Transverse colon (tissue), 4 donors: Measurements from ENCODE around the gene CERK. TPM values are rescaled to one million over a fixed set of nuclear protein-coding genes. Genes with fewer than 3 reads are reported as not detected.

Experiments used
- DNase-seq: peaks from one replicate; pipeline ENCODE4 v3.0.0-alpha.2; 2019
- H3K27ac ChIP-seq, 4 donors: fragments of 200-600 bp; sonication (generic); 2 replicates each; pipeline ENCODE4 v1.5.1; 2016 to 2018; ENCODE audit warnings: inconsistent platforms in 4 of 4
- H3K27me3 ChIP-seq: fragments of 200-600 bp; sonication (generic); 2 replicates; pipeline ENCODE4 v1.5.1; 2017; ENCODE audit warnings: inconsistent platforms
- H3K36me3 ChIP-seq, 4 donors: fragments of 200-600 bp; sonication (generic); 2 replicates each; pipeline ENCODE4 v1.5.1; 2017 to 2019; ENCODE audit warnings: inconsistent platforms in 4 of 4
- H3K4me1 ChIP-seq, 4 donors: fragments of 200-600 bp; sonication (generic); 2 replicates each; pipeline ENCODE4 v1.5.1; 2017 to 2020; ENCODE audit warnings: inconsistent platforms in 4 of 4
- H3K4me3 ChIP-seq, 4 donors: fragments of 200-600 bp; sonication (generic); 1 replicate in 1 of 4; 2 replicates in 3 of 4; pipeline versions ENCODE4 v1.5.1 to v1.6.1; 2017 to 2019; ENCODE audit warnings: inconsistent platforms in 4 of 4
- H3K9me3 ChIP-seq, 2 donors: fragments of 200-600 bp; sonication (generic); 2 replicates each; pipeline ENCODE4 v1.5.1; 2017 to 2019; ENCODE audit warnings: inconsistent platforms in 2 of 2
- CTCF ChIP-seq, 5 experiments: fragments of 200-600 bp in 3 of 5; fragments of 450-650 bp in 2 of 5; sonication (generic) in 3 of 5; IDR thresholded peaks; 1 replicate in 2 of 5; 2 replicates in 3 of 5; pipeline ENCODE4 v1.5.1; 2016 to 2017; ENCODE audit warnings: antibody characterized with exemption in 5 of 5, inconsistent platforms in 3 of 5, mild to moderate bottlenecking in 2 of 5, moderate library complexity in 1 of 5
- EP300 ChIP-seq: sonication (generic); formaldehyde crosslinking; IDR thresholded peaks from one replicate; pipeline ENCODE4 v1.6.1; 2017; ENCODE audit warnings: antibody characterized with exemption, low read depth
- POLR2A ChIP-seq: fragments of 450-650 bp; IDR thresholded peaks from one replicate; pipeline ENCODE4 v1.6.1; 2016; ENCODE audit warnings: antibody characterized with exemption, mild to moderate bottlenecking, moderate library complexity
- POLR2AphosphoS5 ChIP-seq, 3 donors: sonication (generic); formaldehyde crosslinking; IDR thresholded peaks; one replicate each; pipeline ENCODE4 v1.6.1; 2016; ENCODE audit warnings: antibody characterized with exemption in 3 of 3
- WGBS, 2 donors: methylation state at CpG; one replicate each; pipeline ENCODE4 v1.1.5; 2018; ENCODE audit warnings: low coverage in 1 of 2; 5-methylcytosine and 5-hydroxymethylcytosine counted together
- in situ Hi-C, 4 donors: fragments of 200-750 bp; cut with MboI; loops; one replicate each; pipeline versions ENCODE4 v1.15.0 to v1.15.1; 2017; ENCODE audit warnings: low sequenced_read_pairs in 3 of 4, low pct_ligation_motif_present in 1 of 4, low pct_unique_long_range_greater_than_20kb in 1 of 4
- intact Hi-C: fragments of 100-400 bp; cut with DNase I; formaldehyde crosslinking; loops from one replicate; pipeline ENCODE4 v1.15.1; 2023; ENCODE audit warnings: low total_unique reads
- total RNA-seq, 4 donors: library from RNA; depleted of rRNA; stranded (reverse); fragments of >200 nt; gene quantifications; one replicate each; pipeline ENCODE4 v1.1.0, GENCODE V29; 2016

The CERK gene
- total RNA-seq, 4 donors from 2014 or later: 13.7 to 72.2 (median 63.5) TPM

DNA sequence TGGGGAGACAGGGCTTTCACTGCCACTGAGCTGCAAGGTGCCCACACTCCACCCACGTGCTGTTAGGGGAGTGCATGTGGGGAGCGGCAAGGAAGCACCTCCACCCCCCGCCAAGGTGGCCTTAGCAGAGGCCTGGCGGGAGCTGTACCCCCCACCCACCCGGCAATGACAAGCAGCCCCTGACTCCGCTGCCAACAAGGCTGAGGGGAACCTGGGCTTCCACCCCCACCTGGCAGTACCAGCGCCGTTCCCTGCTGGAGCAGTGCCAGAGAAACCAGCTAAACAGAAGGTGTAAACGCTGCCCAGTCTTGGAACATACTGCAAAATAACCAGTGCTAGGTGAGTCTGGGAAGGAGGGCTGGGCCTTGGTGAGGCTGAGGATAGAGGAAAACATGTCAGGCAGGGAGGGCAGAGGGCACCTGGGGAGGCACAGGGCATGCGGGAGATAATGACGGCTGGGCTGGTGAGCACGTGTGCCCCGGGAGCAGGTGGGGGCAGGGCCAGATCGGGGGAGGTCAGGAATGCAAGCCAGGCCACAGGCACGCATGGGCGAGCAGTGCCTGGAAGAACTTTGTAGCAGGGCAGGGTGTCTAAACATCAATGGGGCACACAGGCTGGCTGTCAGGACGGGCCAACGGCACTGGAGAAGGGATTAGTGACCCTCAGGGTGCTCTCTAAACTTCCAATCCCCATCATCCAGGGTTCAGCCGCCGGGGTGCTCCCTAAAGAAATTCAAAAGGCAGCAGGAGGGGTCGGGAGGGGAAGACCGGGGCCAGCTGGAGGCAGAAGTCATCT is 6.6 kb downstream of the CERK start:
- H3K4me3 ChIP-seq: no peak overlapping the region

DNA sequence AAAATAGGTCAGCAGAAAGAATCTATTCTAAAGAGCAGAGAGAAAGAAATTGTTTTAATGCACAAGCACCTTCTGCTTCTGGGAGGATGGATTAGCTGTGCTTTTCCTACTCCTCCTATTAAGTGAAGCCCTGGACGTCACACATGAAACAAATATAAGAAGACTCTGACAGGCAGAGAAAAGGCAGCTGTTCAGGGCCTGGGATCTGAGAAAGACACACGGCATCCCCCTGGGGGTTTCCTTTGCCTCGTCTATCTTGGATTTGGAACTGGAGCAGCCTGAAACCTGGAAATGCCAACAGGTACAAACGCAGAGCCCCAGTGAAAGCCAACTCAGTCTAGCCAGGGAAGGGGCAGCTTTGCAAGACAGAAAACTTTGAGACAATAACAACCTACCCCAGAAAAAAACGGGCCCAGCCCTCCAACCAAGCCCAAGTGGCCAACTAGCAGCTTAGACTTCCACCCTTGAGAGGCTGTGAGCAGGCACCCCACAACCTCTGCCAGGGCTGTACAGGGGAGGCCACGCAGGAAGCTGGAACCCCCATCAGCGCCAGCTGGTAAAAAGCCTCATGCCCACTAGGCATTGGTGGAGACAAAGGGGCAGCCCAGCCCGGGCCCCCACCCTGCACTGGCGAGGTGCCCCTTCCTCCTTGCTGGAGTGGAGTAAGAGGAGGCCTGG is 7.3 kb downstream of the CERK start:
- TF ChIP-seq POLR2AphosphoS5 (IDR thresholded peaks at IDR 0.05): no peak
- no peak for TF ChIP-seq CTCF (IDR thresholded peaks at IDR 0.05)
- no peak for TF ChIP-seq EP300
- no peak for TF ChIP-seq POLR2A
- 54% methylated on average over 8 of the region's 9 CpGs; no CpG with 5 or more reads in 1 of the 2 donors for WGBS, 2 donors
- in situ Hi-C loops: loop anchor here in 1 of 4 donors (25.0 kb wide), 1 partner anchor 168 kb away; no protein-coding TSS in a partner anchor
- H3K27me3 ChIP-seq: no peaks in the 10 kb centered on the region
- H3K4me3 ChIP-seq: no peak overlapping the region
- intact Hi-C loops: no loop called here
- no peaks in the 10 kb centered on the region for H3K9me3 ChIP-seq
- peaks cover 22 to 92% (median 49%) of the 10 kb centered on the region in 4 donors for H3K4me1 ChIP-seq
- H3K36me3 ChIP-seq: no peaks in the 10 kb centered on the region
- peak overlapping the region; percentile 32 to 68 (median 61) for H3K27ac ChIP-seq
- no peak for DNase-seq

More for the DNA sequence above, 6.6 kb downstream of the CERK start:
- intact Hi-C loops: no loop called here
- 49% methylated on average over 22 of the region's 22 CpGs; no CpG with 5 or more reads in 1 of the 2 donors for WGBS, 2 donors
- Histone ChIP-seq H3K27ac (peak overlapping the region; percentile 32 to 68 (median 61)), H3K36me3 (no peaks in the 10 kb centered on the region), H3K4me1 (peaks cover 28 to 93% (median 55%) of the 10 kb centered on the region in 4 donors), H3K9me3 (no peaks in the 10 kb centered on the region), H3K27me3 (no peaks in the 10 kb centered on the region)
- in situ Hi-C loops: loop anchor here in 1 of 4 donors (25.0 kb wide), 1 partner anchor 169 kb away; no protein-coding TSS in a partner anchor
- DNase-seq: peak; percentile 79
- TF ChIP-seq CTCF (IDR thresholded peaks at IDR 0.05): no peak
- no peak for TF ChIP-seq EP300
- TF ChIP-seq POLR2AphosphoS5 (IDR thresholded peaks at IDR 0.05): peak in 2 of 3 donors; percentile 13 to 36
- TF ChIP-seq POLR2A: no peak

DNA sequence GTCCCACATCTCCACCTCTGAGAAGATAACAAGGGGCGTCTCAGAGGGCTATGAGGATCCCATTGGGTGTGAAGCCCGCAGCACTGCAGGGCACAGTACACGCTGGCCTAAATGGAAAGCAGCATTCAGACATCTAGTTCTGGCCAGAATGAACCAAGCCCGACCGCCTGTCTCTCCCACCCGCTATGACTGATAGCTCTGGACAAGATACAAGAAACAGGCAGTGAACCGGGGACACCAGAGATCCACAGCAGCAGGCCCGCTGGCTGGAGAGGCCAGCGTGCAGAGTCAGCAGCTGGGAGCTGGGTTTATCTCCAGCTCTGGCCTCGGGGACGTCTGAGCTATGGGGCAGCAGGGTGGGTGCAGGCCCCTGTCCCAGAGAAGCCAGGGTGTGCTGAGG is 9.6 kb downstream of the CERK start:
- Histone ChIP-seq H3K27ac (no peak overlapping the region), H3K4me1 (peaks cover 10 to 70% (median 28%) of the 10 kb centered on the region in 4 donors), H3K4me3 (no peak overlapping the region), H3K27me3 (no peaks in the 10 kb centered on the region), H3K9me3 (no peaks in the 10 kb centered on the region), H3K36me3 (no peaks in the 10 kb centered on the region)
- intact Hi-C loops: no loop called here
- DNase-seq: no peak
- TF ChIP-seq CTCF (IDR thresholded peaks at IDR 0.05) (no peak), EP300 (no peak), POLR2AphosphoS5 (IDR thresholded peaks at IDR 0.05) (no peak), POLR2A (no peak)
- WGBS, 2 donors: 87% methylated on average over 10 of the region's 11 CpGs; no CpG with 5 or more reads in 1 of the 2 donors
- in situ Hi-C loops: loop anchor here in 1 of 4 donors (25.0 kb wide), 1 partner anchor 166 kb away; no protein-coding TSS in a partner anchor

DNA sequence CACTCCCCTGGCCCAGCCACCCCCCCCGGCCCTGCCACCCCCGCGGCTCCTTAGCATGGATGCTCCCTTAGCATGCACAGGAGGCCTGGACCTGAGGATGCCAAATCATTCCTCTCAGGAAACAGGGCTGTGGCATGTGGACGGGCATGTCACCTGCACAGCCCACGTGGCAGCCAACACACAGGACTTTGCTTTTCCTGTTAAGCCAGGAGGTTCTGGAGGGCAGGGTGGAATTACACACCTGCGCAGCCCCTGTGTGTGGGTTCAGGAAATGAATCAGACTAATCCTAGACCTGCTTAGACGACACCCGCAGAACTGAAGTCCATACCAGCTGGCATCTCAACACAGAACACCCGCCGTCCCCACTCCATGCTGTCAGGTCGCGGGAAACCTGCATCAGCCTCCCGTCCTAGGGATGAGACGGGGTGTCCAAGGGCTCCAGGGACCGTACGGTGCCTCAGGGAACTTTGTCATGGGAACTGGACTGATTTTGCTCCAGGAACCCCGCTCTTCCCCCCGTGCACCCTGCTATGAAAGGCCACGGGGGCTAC is 10.2 kb downstream of the CERK start:
- peaks cover 7 to 66% (median 26%) of the 10 kb centered on the region in 4 donors for H3K4me1 ChIP-seq
- intact Hi-C loops: no loop called here
- no peaks in the 10 kb centered on the region for H3K27me3 ChIP-seq
- no peaks in the 10 kb centered on the region for H3K9me3 ChIP-seq
- WGBS, 2 donors: 92% methylated on average over 16 of the region's 19 CpGs; no CpG with 5 or more reads in 1 of the 2 donors
- no peak for DNase-seq
- no peaks in the 10 kb centered on the region for H3K36me3 ChIP-seq
- no peak for TF ChIP-seq EP300
- TF ChIP-seq POLR2A: no peak
- no peak for TF ChIP-seq POLR2AphosphoS5 (IDR thresholded peaks at IDR 0.05)
- in situ Hi-C loops: loop anchor here in 1 of 4 donors (25.0 kb wide), 1 partner anchor 166 kb away; no protein-coding TSS in a partner anchor
- no peak overlapping the region for H3K27ac ChIP-seq
- H3K4me3 ChIP-seq: no peak overlapping the region
